Smooth muscle cell (in vitro differentiated cells): Measurements from ENCODE around the gene LRRC23. TPM values are rescaled to one million over a fixed set of nuclear protein-coding genes. Genes with fewer than 3 reads are reported as not detected.

Source experiments
- DNase-seq: peaks from one replicate; lab custom pipeline; 2025; ENCODE audit not compliant: unreplicated experiment; lab: John Stamatoyannopoulos, UW
- H2AFZ ChIP-seq: fragments of 200-600 bp; sonication (generic); 2 replicates; pipeline ENCODE4 v1.6.0; 2016; ENCODE audit warnings: antibody characterized with exemption, low read depth, mild to moderate bottlenecking
- H3F3A ChIP-seq: fragments of 200-600 bp; sonication (generic); 2 replicates; pipeline ENCODE4 v1.6.0; 2017; ENCODE audit warnings: antibody characterized with exemption, low read depth
- H3K27ac ChIP-seq: fragments of 200-600 bp; sonication (generic); 2 replicates; pipeline ENCODE4 v1.5.1; 2016; ENCODE audit warnings: low read depth, mild to moderate bottlenecking
- H3K27me3 ChIP-seq: fragments of 200-600 bp; sonication (generic); 2 replicates; pipeline ENCODE4 v1.6.1; 2016; ENCODE audit warnings: low read depth, mild to moderate bottlenecking
- H3K36me3 ChIP-seq: fragments of 200-600 bp; sonication (generic); 2 replicates; pipeline ENCODE4 v1.5.1; 2016; ENCODE audit warnings: low read depth
- H3K4me1 ChIP-seq: fragments of 200-600 bp; sonication (generic); 2 replicates; pipeline ENCODE4 v1.5.1; 2016; ENCODE audit warnings: low read depth
- H3K4me2 ChIP-seq: fragments of 200-600 bp; sonication (generic); 2 replicates; pipeline ENCODE4 v1.6.0; 2016; ENCODE audit warnings: mild to moderate bottlenecking
- H3K4me3 ChIP-seq: fragments of 200-600 bp; sonication (generic); 2 replicates; pipeline ENCODE4 v1.5.1; 2016; ENCODE audit warnings: mild to moderate bottlenecking
- H3K79me2 ChIP-seq: fragments of 200-600 bp; sonication (generic); 2 replicates; pipeline ENCODE4 v1.6.0; 2016; ENCODE audit warnings: low read depth, mild to moderate bottlenecking
- H3K9ac ChIP-seq: fragments of 200-600 bp; sonication (generic); 2 replicates; pipeline ENCODE4 v1.6.0; 2016; ENCODE audit warnings: low read depth
- H3K9me3 ChIP-seq: fragments of 200-600 bp; sonication (generic); replicated peaks from 2 replicates; pipeline ENCODE4 v1.5.1; 2016; ENCODE audit warnings: low read depth
- H4K20me1 ChIP-seq: fragments of 200-600 bp; sonication (generic); 2 replicates; pipeline ENCODE4 v1.6.0; 2016; ENCODE audit warnings: low read depth
- CTCF ChIP-seq: fragments of 200-600 bp; sonication (generic); IDR thresholded peaks from 2 replicates; pipeline ENCODE4 v1.5.1; 2017; ENCODE audit warnings: borderline replicate concordance, mild to moderate bottlenecking, antibody characterized with exemption; ENCODE audit not compliant: insufficient read depth, poor library complexity, severe bottlenecking
- WGBS: methylation state at CpG from one replicate; pipeline ENCODE4 v1.1.7; 2016; ENCODE audit warnings: low lambda C conversion rate; 5-methylcytosine and 5-hydroxymethylcytosine counted together
- polyA plus RNA-seq: library from polyadenylated mRNA; unstranded; fragments of >200 nt; fragmentation: Nextera tagmentation; extraction: Ambion mirVana; gene quantifications from 2 replicates; pipeline ENCODE4 v1.2.1, GENCODE V29; 2016
- total RNA-seq: library from RNA; depleted of rRNA; stranded (reverse); fragments of >200 nt; gene quantifications from 2 replicates; pipeline ENCODE4 v1.2.3, GENCODE V29; 2014

Gene LRRC23
- total and polyA plus RNA-seq, 2 experiments from 2014 or later = 14.2 to 19.5 TPM

- Histone ChIP-seq H3F3A (no peaks in the 10 kb centered on the region), H3K36me3 (no peaks in the 10 kb centered on the region), H3K9me3 (no peaks in the 10 kb centered on the region), H2AFZ (no peak overlapping the region), H4K20me1 (no peaks in the 10 kb centered on the region), H3K4me3 (no peak overlapping the region), H3K27ac (no peak overlapping the region), H3K79me2 (no peaks in the 10 kb centered on the region), H3K4me1 (no peaks in the 10 kb centered on the region), H3K9ac (no peak overlapping the region), H3K27me3 (no peaks in the 10 kb centered on the region), H3K4me2 (no peak overlapping the region)
- DNase-seq = no peak
- WGBS = 93% methylated on average over 20 of the region's 20 CpGs
- TF ChIP-seq CTCF = no peak
These were observed 47.0 kb downstream of the LRRC23 start for GRCh38 chr12:6951551-6952120.

GRCh38 chr12:6952121-6952862 is 47.7 kb downstream of the LRRC23 start:
- H3K4me1 ChIP-seq = no peaks in the 10 kb centered on the region
- H3K9ac ChIP-seq = no peak overlapping the region
- H3K27ac ChIP-seq = no peak overlapping the region
- H3K9me3 ChIP-seq = no peaks in the 10 kb centered on the region
- no peak overlapping the region for H3K4me3 ChIP-seq
- TF ChIP-seq CTCF = no peak
- 88% methylated on average over 22 of the region's 22 CpGs for WGBS
- no peak overlapping the region for H3K4me2 ChIP-seq
- H3K36me3 ChIP-seq = no peaks in the 10 kb centered on the region
- no peak overlapping the region for H2AFZ ChIP-seq
- H3F3A ChIP-seq = no peaks in the 10 kb centered on the region
- no peaks in the 10 kb centered on the region for H3K79me2 ChIP-seq
- no peaks in the 10 kb centered on the region for H4K20me1 ChIP-seq
- DNase-seq = no peak
- H3K27me3 ChIP-seq = no peaks in the 10 kb centered on the region

GRCh38 chr12:6952863-6953441 is 48.3 kb downstream of the LRRC23 start:
- no peaks in the 10 kb centered on the region for H3K36me3 ChIP-seq
- WGBS = 95% methylated on average over 15 of the region's 15 CpGs
- H3K9ac ChIP-seq = no peak overlapping the region
- H3K4me3 ChIP-seq = no peak overlapping the region
- no peaks in the 10 kb centered on the region for H4K20me1 ChIP-seq
- no peak for TF ChIP-seq CTCF
- H3K79me2 ChIP-seq = no peaks in the 10 kb centered on the region
- no peaks in the 10 kb centered on the region for H3K27me3 ChIP-seq
- DNase-seq = no peak
- H3K27ac ChIP-seq = no peak overlapping the region
- no peaks in the 10 kb centered on the region for H3K4me1 ChIP-seq
- H3K4me2 ChIP-seq = peak overlapping the region; percentile 48
- no peaks in the 10 kb centered on the region for H3F3A ChIP-seq
- no peaks in the 10 kb centered on the region for H3K9me3 ChIP-seq
- no peak overlapping the region for H2AFZ ChIP-seq
